Measurements from ENCODE around the gene BTN2A1.
"Not testable (repeated sequence)": the region's sequence is repeated elsewhere in the genome, so short reads cannot be mapped to it uniquely, and the experiment has no call there.

BTN2A1 gene

DNA sequence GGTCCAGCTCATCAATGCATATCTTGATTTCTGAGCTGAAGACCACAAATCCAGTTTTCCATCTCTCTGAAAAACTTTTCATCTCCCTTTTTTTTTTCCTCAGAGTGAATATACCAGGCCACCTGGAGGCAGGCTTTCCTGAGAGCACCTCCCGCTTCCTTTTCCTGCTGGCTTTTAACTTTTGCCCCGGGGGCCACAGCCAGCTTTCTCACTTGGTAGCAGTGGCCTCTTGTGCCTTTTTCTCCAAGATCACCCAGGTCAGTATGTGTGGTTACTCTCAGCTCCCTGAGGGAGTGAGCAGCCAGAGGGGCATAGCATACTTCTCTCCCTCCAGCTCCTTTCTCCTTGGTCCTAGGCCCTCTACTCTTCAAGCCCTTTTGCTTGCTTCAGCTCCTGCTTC, 42.3 kb downstream of the BTN2A1 start, which contains the start of gene BTN1A1:
TSS of gene BTN1A1 (plus strand) at position 202 of the 400 bp plus-strand sequence. CDS start 984 bp downstream, outside the sequence.
- no peak for DNase-seq

DNA sequence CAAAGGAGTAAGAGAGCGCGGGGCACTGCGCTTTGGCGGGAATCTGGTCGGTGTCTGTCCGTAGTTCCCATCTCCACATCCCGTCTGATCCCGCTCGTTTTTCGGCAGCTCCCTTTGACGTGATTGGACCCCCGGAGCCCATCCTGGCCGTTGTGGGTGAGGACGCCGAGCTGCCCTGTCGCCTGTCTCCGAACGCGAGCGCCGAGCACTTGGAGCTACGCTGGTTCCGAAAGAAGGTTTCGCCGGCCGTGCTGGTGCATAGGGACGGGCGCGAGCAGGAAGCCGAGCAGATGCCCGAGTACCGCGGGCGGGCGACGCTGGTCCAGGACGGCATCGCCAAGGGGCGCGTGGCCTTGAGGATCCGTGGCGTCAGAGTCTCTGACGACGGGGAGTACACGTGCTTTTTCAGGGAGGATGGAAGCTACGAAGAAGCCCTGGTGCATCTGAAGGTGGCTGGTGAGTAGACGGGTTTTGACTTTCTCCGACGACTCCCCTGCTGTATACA, 43.8 kb downstream of the BTN2A1 start:
- no peak for DNase-seq

DNA sequence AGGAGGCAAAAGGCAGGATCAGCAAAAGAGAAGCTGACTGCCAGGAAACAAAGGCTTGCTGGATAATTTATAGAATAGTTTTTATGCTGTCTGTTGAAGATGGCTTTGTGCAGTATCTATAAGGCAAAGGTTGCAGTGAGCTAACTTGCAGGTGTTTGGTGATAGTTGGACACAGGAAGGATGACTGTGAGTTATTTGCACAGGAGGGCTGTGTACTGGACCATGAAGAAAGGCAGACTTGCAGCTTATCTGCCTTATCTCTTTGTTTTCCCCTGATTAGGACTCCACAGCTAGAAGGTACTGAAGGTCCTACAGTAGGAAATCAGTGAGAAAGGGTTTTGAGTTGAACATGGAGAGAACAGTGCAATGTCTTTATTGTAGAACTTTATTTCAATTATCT, 44.4 kb downstream of the BTN2A1 start:
- no peak for DNase-seq

DNA sequence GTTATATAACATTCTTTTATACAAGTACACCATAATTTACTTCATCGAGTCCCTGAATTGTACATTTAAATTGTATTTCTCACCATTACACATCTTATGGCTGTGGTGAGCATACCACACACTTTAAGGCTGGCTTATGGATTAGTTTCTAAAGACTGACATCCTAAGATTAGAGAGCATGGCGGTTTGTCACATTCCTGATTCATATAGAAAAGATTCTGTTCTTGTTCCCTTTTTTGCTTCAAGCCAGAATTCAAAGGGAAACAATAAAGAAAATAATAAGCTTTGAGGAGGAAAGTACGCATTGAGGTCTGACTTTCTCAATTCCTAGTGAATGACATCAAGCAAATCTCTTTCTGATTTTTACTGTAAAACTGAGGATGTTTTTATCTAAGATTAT, 44.9 kb downstream of the BTN2A1 start:
- DNase-seq, result no peak

DNA sequence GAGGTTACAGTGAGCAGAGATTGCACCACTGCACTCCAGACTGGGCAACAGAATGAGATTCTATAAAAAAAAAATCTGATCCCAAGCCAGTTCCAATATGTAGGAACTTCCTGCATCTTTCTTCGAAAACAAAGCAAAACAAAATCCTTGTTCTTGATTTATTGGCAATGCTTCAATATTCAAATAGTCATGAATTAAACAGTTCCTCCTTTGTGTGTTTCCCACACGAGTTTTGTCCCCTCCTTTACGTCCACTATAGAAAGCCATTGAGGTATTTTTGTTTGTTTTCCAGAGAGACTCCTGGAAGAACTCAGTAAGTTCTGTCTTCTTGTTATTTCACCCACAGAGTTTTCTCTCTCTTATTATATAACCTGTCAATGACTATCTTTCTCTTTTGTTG, 49.9 kb downstream of the BTN2A1 start:
- DNase-seq, result no peak

DNA sequence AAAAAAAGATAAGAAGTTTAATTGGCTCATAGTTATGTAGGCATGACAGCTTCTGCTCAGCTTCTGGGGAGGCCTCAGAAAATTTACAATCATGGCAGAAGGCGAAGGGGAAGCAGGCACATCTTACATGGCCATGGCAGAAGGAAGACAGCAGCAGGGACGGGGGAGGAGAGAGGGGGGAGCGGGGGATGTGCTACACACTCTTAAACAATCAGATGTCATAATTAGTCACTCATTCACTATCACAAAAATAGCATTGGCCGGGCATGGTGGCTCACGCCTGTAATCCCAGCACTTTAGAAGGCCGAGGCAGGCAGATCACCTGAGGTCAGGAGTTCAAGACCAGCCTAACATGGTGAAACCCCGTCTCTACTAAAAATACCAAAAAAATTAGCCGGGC, 53.3 kb downstream of the BTN2A1 start:
- DNase-seq, result not testable (repeated sequence)

DNA sequence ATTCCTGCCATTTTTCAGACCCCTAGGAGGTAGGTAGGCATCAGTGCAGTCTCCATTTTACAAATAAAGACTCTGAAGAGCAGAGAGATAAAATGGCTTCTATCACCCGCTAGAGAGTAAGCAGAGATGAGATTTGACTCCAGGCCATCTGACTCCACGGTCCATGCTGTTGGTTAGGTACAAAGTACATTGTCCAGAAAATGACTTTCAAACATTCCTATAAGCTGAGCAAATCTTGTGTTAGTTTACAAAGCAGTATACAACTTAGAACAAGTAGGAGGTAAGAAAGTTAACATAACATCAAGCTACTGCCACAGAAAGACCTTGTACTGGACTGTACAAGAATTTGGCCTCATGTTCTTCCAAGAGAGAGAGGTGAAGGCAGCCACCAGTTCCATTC, 57.2 kb downstream of the BTN2A1 start:
- DNase-seq, result no peak

DNA sequence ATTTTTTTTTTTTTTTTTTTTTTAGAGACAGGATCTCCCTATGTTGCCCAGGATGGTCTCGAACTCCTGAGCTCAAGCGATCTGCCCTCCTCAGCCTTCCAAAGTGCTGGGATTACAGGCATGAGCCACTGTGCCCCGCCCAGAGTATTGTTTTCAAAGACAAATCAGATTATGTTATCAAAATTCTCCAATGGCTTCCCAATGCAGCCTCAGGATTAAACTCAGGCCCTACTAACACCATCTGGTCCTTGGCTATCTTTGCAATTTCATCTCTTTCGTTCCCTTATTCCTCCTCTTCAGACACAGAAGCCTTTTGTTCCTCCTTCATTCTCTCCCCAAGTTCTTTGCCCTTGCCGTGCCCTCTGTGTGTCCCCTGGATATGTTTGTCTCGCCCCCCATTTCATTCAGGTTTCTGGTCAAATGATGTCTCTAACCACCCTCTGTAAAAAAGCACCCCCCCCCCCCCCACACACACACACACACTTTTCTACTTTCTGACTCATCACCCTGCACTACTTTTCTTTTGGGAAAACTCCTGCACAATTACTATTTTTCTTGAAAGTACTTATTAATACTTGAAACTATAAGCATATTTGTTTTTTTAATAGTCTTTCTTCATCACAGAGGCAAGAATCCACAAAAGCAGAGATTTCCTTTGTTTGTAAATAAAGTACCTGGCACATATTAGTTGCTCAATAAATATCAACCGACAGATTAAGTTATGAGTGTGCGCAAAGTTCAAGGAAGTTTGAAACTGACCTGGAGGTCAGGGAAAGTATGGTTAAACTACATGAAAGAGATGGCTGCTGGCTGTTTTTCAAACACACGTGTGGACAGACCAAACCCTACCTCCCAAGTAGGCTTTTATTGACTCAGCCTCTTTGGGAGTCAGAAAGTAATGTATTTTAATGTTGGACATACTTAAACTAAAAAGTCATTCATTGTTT, 59.0 kb downstream of the BTN2A1 start:
- no peak for DNase-seq

Measured in NCI-H1436 (cell line).